Activated CD8-positive, alpha-beta T cell treated with anti-CD3 and anti-CD28 coated beads for 36 hours (primary cell): ENCODE measurements around the gene SDC3. TPM values are rescaled to one million over a fixed set of nuclear protein-coding genes. Genes with fewer than 3 reads are reported as not detected.

ENCODE experiments used
- ATAC-seq: fragments of 200-7000 bp; cut with Tn5 transposase; one replicate; pipeline ENCODE4 v1.10.0; 2021; ENCODE audit warnings: mild to moderate bottlenecking, moderate library complexity
- CTCF ChIA-PET: fragments of 350-600 bp; sonication (Branson Sonifier 250); formaldehyde crosslinking; loops from one replicate; lab custom pipeline; 2021; ENCODE audit warnings: antibody characterized with exemption; lab: Charles Lee
- POLR2A ChIA-PET: fragments of 350-600 bp; sonication (Branson Sonifier 250); formaldehyde crosslinking; loops from one replicate; lab custom pipeline; 2021; ENCODE audit warnings: antibody characterized with exemption; lab: Charles Lee
- DNase-seq: peaks from one replicate; pipeline ENCODE4 v3.0.0-alpha.2; 2020
- H3K27ac Mint-ChIP-seq: one replicate; pipeline ENCODE4 v1.8.0; 2021; ENCODE audit warnings: mild to moderate bottlenecking, mixed read lengths
- H3K27me3 Mint-ChIP-seq: one replicate; pipeline ENCODE4 v1.8.0; 2021; ENCODE audit warnings: mixed read lengths
- H3K36me3 Mint-ChIP-seq: one replicate; pipeline ENCODE4 v1.8.0; 2021; ENCODE audit warnings: low read depth, mixed read lengths
- H3K4me1 Mint-ChIP-seq: one replicate; pipeline ENCODE4 v1.8.0; 2021; ENCODE audit warnings: low read depth, mixed read lengths
- H3K4me3 Mint-ChIP-seq: one replicate; pipeline ENCODE4 v1.8.0; 2021; ENCODE audit warnings: mild to moderate bottlenecking, moderate library complexity, mixed read lengths
- H3K9me3 Mint-ChIP-seq: one replicate; pipeline ENCODE4 v1.8.0; 2021; ENCODE audit warnings: mixed read lengths
- intact Hi-C: fragments of 100-400 bp; cut with micrococcal nuclease; formaldehyde crosslinking; loops from one replicate; pipeline ENCODE4 v1.10.0; 2022
- total RNA-seq, 2 experiments: library from RNA; stranded (reverse); gene quantifications; one replicate each; pipeline ENCODE4 v1.2.3, GENCODE V29; 2021
- TF ChIP-seq, protein P1 (sequence below): fragments of 200-600 bp; IDR thresholded peaks from one replicate; pipeline ENCODE4 v1.8.0; 2022; ENCODE audit warnings: antibody characterized with exemption, mild to moderate bottlenecking

Gene SDC3
- total RNA-seq, 2 experiments from 2014 or later: 0.04 to 0.14 TPM

DNA sequence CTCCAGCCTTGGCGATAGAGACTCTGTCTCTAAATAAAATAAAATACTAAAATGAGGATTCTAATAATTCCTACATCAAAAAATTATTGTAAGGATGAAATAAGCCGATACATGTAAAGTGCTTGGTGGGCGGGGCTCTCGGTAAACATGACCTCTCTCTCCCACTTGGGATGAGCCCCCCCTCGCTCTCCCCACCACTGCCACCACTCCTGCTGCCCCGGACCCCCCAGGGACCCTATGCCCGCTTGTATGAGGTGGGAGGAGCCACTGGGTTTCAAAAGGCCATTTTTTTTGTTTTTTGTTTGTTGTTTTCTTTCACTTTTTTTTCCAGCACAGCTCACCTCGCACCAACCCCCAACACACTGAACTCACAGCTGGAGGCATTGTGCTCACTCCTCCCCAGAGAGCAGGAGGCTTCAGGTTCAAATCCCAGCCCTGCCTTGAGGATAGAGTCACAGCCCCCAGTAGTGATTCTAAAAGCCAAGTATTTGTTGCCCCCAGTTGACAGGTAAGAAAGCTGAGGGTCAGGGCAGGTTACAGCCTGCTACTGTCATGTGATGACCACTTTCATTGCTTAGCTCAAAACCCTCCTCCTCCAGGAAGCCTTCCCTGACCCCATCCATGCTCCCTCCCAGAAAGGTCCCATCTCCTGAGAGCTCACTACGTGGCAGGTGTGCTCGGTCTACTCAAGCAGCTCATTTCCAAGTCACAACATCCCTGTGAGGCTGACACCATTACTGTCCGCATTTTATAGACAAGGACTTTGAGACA is 4.2 kb downstream of the SDC3 start:
- H3K4me3 Mint-ChIP-seq: no peak overlapping the region
- no peak for DNase-seq
- H3K4me1 Mint-ChIP-seq: peaks cover 6% of the 10 kb centered on the region
- no peaks in the 10 kb centered on the region for H3K9me3 Mint-ChIP-seq
- TF ChIP-seq, protein P1, sequence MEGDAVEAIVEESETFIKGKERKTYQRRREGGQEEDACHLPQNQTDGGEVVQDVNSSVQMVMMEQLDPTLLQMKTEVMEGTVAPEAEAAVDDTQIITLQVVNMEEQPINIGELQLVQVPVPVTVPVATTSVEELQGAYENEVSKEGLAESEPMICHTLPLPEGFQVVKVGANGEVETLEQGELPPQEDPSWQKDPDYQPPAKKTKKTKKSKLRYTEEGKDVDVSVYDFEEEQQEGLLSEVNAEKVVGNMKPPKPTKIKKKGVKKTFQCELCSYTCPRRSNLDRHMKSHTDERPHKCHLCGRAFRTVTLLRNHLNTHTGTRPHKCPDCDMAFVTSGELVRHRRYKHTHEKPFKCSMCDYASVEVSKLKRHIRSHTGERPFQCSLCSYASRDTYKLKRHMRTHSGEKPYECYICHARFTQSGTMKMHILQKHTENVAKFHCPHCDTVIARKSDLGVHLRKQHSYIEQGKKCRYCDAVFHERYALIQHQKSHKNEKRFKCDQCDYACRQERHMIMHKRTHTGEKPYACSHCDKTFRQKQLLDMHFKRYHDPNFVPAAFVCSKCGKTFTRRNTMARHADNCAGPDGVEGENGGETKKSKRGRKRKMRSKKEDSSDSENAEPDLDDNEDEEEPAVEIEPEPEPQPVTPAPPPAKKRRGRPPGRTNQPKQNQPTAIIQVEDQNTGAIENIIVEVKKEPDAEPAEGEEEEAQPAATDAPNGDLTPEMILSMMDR: no peak
- no peaks in the 10 kb centered on the region for H3K36me3 Mint-ChIP-seq
- no peak for ATAC-seq
- ChIA-PET POLR2A (interaction anchor here (0.8 kb wide), 1 partner anchor 99 kb away, joined by 3 read pairs; no protein-coding TSS in a partner anchor), CTCF (interaction anchor here (0.9 to 6.1 kb wide), 2 partner anchors 102 to 125 kb away, joined by 4 to 38 read pairs; no protein-coding TSS in a partner anchor)
- no peak overlapping the region for H3K27ac Mint-ChIP-seq
- intact Hi-C loops: no loop called here
- peaks cover 34% of the 10 kb centered on the region for H3K27me3 Mint-ChIP-seq

DNA sequence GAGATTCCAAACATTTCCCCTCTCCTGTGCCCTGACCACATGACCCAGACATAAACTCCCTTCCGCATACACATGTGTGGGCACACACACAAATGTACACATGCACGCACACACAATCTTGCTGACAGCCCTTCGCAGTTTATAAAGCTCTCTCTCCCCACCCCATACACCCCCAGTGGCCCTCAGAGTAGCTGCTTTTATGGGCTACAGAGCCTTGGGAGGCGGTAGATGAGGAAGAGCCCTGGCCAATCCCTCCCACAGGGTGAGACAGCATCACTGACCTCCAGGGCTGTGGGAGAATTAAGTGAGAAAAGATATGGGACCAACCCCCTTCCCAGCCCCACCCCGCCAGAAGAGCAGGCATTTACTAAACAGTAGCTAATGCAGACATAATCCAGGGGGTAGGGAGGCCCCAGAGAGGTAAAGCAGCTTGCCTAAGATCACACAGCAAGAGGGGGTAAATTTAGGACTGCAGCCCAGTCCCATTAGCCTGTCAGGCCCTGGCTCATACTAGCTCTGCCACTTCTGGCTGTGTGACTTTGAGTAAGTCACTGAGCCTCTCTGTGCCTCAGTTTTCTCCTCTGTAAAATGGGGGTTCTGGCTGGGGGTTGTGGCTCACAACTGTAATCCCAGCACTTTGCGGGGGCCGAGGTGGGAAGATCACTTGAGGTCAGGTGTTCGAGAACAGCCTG is 5.1 kb downstream of the SDC3 start:
- H3K4me1 Mint-ChIP-seq: peaks cover 6% of the 10 kb centered on the region
- TF ChIP-seq, protein P1: no peak
- DNase-seq: no peak
- H3K4me3 Mint-ChIP-seq: no peak overlapping the region
- no peak for ATAC-seq
- peaks cover 29% of the 10 kb centered on the region for H3K27me3 Mint-ChIP-seq
- H3K27ac Mint-ChIP-seq: no peak overlapping the region
- no peaks in the 10 kb centered on the region for H3K36me3 Mint-ChIP-seq
- H3K9me3 Mint-ChIP-seq: no peaks in the 10 kb centered on the region
- POLR2A ChIA-PET: no interaction called here
- CTCF ChIA-PET: interaction anchor here (0.8 to 6.1 kb wide), 2 partner anchors 102 to 124 kb away, joined by 3 to 38 read pairs; no protein-coding TSS in a partner anchor
- intact Hi-C loops: no loop called here

DNA sequence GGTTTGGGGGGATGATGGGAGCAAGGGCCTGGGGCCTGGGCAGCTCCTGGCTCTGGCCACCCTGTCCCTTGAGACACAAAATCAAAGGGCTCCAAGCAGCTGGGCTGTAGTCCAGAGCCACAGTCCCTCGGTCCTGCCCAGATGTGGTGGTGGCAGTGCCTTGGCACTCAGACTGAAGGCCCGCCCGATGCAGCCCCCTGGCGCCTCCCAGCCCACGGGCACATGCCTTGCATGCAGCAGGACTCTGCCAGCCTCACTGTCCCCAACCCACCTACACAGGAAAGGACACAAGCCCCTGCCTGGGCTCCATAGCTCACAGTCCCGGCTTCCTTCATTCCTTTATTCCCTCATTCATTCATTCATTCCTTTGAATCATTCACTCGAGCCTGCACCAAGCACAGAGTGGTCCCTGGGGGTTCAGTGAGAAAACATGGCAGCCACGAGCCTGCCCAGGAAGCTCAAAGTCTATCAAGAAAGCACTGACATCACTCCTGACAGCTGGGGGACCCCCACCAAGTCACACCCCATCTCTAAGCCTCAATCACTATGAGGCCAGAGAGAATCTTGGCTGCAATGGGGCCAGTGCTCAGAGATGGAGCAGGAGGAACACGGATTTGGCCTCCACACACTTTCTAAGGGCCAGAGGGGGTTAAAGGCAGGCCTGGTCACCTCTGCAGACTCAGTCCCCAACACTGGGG is 5.8 kb downstream of the SDC3 start:
- TF ChIP-seq, protein P1: no peak
- CTCF ChIA-PET: interaction anchor here (0.8 to 6.1 kb wide), 2 partner anchors 101 to 123 kb away, joined by 3 to 38 read pairs; no protein-coding TSS in a partner anchor
- Mint-ChIP-seq H3K27ac (no peak overlapping the region), H3K9me3 (no peaks in the 10 kb centered on the region), H3K36me3 (no peaks in the 10 kb centered on the region), H3K4me1 (peaks cover 5% of the 10 kb centered on the region), H3K27me3 (peaks cover 27% of the 10 kb centered on the region), H3K4me3 (no peak overlapping the region)
- DNase-seq: no peak
- ATAC-seq: no peak
- intact Hi-C loops: no loop called here
- POLR2A ChIA-PET: no interaction called here

DNA sequence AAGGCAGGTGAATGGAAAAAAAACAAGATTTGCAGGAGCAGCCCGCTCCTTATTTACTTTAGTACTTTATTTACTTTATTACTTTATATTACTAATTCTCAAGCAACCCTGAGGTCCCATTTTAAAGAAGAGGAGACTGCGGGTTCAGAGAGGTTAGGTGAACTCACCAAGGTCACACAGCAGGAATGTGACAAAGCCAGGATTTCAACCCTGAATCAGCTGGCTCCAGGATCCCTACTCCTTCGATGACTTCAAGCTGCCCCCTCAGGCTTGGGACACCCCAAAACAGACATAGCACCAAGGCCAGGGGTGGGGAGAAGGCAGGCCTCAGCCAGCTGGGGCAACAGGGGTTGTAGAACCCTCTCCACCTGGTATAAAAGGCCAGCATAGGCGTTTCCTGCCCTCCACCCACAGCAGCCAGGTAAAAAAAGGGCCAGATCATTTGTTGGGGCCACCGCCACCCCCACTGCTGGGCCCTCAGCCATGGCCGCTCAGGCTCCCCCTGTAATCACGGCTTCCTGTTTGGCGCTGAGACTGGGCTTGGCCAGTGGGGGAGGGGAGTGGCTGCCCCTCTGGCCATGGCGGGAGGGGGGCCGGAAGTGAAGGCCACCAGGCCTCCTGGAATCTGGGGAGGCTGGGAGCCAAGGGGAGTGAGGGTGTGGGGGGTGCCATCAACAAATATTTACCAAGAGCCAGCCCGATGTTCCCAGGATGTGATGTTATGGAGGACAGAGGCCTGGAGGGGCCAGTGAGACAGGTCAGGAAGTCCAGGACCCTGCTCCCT is 6.6 kb downstream of the SDC3 start:
- Mint-ChIP-seq H3K27me3 (peaks cover 21% of the 10 kb centered on the region), H3K27ac (no peak overlapping the region), H3K4me1 (no peaks in the 10 kb centered on the region), H3K9me3 (no peaks in the 10 kb centered on the region), H3K36me3 (no peaks in the 10 kb centered on the region), H3K4me3 (no peak overlapping the region)
- TF ChIP-seq, protein P1: no peak
- DNase-seq (no peak), ATAC-seq (no peak)
- intact Hi-C loops: no loop called here
- ChIA-PET CTCF (interaction anchor here (1.5 to 6.1 kb wide), 2 partner anchors 17 to 100 kb away, joined by 3 to 38 read pairs; no protein-coding TSS in a partner anchor), POLR2A (interaction anchor here (1.4 kb wide), 1 partner anchor 15 kb away, joined by 4 read pairs; no protein-coding TSS in a partner anchor)
